Measurements from ENCODE around the gene STXBP6. TPM values are rescaled to one million over a fixed set of nuclear protein-coding genes. Genes with fewer than 3 reads are reported as not detected.

The STXBP6 gene
- total and polyA plus RNA-seq, 2 of the 13 experiments (the other 11 are each of a cell fraction or from before 2014, with no cell fraction given): 35.3 to 42.8 TPM

DNA sequence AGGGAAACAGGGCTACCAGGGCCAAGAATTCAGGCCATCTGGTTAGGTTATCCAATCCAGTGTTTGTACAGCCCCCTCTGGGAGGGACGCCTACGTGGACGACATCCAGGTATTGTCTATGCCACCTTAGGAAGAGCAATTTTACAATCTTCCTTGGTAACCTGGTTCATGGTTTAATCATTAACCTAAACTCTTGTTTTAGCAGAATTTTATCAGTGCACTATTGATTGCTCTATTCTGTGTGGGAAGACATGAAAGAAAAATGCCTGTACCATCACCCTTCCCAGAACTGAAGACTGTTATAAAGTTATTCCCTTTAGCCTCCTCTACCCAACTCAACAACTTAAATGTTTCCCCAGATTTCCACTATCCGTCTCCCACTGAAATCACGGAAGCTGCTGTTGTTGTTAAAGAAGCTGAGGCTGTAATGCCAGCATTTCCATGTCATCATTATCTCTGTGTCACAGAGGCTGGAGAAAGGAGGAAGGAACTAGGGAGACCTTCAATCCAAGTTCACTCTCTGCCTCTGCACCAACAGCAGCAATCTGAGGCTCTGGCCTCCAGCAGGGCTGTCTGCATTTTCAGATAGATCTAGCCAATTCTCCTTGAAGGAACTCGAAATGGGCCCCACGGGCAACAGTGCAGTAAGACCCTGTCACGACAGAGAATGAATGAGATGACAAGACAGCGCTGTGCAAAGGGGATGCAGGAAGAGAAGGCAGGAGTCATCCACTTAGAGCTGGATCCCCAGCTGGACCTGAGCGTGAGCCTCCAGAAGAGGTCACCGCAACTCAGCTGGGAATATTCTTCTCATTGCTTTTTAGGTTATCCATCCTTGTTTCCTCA, 232.5 kb downstream of the STXBP6 start (continued):
- TF ChIP-seq, protein P1, sequence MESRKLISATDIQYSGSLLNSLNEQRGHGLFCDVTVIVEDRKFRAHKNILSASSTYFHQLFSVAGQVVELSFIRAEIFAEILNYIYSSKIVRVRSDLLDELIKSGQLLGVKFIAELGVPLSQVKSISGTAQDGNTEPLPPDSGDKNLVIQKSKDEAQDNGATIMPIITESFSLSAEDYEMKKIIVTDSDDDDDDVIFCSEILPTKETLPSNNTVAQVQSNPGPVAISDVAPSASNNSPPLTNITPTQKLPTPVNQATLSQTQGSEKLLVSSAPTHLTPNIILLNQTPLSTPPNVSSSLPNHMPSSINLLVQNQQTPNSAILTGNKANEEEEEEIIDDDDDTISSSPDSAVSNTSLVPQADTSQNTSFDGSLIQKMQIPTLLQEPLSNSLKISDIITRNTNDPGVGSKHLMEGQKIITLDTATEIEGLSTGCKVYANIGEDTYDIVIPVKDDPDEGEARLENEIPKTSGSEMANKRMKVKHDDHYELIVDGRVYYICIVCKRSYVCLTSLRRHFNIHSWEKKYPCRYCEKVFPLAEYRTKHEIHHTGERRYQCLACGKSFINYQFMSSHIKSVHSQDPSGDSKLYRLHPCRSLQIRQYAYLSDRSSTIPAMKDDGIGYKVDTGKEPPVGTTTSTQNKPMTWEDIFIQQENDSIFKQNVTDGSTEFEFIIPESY (CRISPR knock-in tag; IDR thresholded peaks at IDR 0.05): no peak
- TF ChIP-seq, protein P2, sequence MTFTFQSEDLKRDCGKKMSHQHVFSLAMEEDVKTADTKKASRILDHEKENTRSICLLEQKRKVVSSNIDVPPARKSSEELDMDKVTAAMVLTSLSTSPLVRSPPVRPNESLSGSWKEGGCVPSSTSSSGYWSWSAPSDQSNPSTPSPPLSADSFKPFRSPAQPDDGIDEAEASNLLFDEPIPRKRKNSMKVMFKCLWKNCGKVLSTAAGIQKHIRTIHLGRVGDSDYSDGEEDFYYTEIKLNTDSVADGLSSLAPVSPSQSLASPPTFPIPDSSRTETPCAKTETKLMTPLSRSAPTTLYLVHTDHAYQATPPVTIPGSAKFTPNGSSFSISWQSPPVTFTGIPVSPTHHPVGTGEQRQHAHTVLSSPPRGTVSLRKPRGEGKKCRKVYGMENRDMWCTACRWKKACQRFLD (CRISPR knock-in tag; IDR thresholded peaks at IDR 0.05; ENCODE audit: borderline replicate concordance): peak; percentile 95; the same call in 1 of the 2 replicates
- TF ChIP-seq JDP2 (CRISPR knock-in tag; IDR thresholded peaks at IDR 0.05; ENCODE audit: borderline replicate concordance) (no peak; the same call in 1 of the 2 replicates), ZNF652 (CRISPR knock-in tag; IDR thresholded peaks at IDR 0.05; ENCODE audit: borderline replicate concordance, low read depth) (peak; percentile 9; the same call in 1 of the 2 replicates), ZNF607 (CRISPR knock-in tag; IDR thresholded peaks at IDR 0.05; ENCODE audit: borderline replicate concordance) (peak; percentile 94), MYC (CRISPR knock-in tag; IDR thresholded peaks at IDR 0.05; ENCODE audit: borderline replicate concordance) (no peak; the same call in 1 of the 2 replicates), SETDB1 (CRISPR knock-in tag; IDR thresholded peaks at IDR 0.05; ENCODE audit: borderline replicate concordance) (0 out of 2 replicates have a peak, but pooled peaks have one; percentile 72), ZMYM4 (CRISPR knock-in tag; IDR thresholded peaks at IDR 0.05) (peak; percentile 82), ZNF383 (CRISPR knock-in tag; IDR thresholded peaks at IDR 0.05; ENCODE audit: borderline replicate concordance) (peak; percentile 25), ZNF691 (CRISPR knock-in tag; IDR thresholded peaks at IDR 0.05; ENCODE audit: borderline replicate concordance, low read depth) (peak; percentile 80), ZNF7 (CRISPR knock-in tag; IDR thresholded peaks at IDR 0.05) (no peak), FOXJ3 (CRISPR knock-in tag; IDR thresholded peaks at IDR 0.05; ENCODE audit: borderline replicate concordance) (peak; percentile 93), HHEX (CRISPR knock-in tag; IDR thresholded peaks at IDR 0.05) (no peak), ZMAT5 (CRISPR knock-in tag; IDR thresholded peaks at IDR 0.05; ENCODE audit: borderline replicate concordance, low read depth) (no peak), ZNF329 (CRISPR knock-in tag; IDR thresholded peaks at IDR 0.05; ENCODE audit: low read depth) (no peak), SRSF9 (IDR thresholded peaks at IDR 0.05; ENCODE audit: borderline replicate concordance, insufficient read depth, low read depth, low read length, poor library complexity, severe bottlenecking) (no peak)
- TF ChIP-seq, protein P3, sequence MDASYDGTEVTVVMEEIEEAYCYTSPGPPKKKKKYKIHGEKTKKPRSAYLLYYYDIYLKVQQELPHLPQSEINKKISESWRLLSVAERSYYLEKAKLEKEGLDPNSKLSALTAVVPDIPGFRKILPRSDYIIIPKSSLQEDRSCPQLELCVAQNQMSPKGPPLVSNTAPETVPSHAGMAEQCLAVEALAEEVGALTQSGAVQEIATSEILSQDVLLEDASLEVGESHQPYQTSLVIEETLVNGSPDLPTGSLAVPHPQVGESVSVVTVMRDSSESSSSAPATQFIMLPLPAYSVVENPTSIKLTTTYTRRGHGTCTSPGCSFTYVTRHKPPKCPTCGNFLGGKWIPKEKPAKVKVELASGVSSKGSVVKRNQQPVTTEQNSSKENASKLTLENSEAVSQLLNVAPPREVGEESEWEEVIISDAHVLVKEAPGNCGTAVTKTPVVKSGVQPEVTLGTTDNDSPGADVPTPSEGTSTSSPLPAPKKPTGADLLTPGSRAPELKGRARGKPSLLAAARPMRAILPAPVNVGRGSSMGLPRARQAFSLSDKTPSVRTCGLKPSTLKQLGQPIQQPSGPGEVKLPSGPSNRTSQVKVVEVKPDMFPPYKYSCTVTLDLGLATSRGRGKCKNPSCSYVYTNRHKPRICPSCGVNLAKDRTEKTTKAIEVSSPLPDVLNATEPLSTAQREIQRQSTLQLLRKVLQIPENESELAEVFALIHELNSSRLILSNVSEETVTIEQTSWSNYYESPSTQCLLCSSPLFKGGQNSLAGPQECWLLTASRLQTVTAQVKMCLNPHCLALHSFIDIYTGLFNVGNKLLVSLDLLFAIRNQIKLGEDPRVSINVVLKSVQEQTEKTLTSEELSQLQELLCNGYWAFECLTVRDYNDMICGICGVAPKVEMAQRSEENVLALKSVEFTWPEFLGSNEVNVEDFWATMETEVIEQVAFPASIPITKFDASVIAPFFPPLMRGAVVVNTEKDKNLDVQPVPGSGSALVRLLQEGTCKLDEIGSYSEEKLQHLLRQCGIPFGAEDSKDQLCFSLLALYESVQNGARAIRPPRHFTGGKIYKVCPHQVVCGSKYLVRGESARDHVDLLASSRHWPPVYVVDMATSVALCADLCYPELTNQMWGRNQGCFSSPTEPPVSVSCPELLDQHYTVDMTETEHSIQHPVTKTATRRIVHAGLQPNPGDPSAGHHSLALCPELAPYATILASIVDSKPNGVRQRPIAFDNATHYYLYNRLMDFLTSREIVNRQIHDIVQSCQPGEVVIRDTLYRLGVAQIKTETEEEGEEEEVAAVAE (CRISPR knock-in tag; IDR thresholded peaks at IDR 0.05; ENCODE audit: borderline replicate concordance): peak; percentile 51; the same call in 1 of the 2 replicates

Data from HepG2 (cell line).